Body of pancreas (tissue), 4 donors: Measurements from ENCODE around the gene EXOC3. TPM values are rescaled to one million over a fixed set of nuclear protein-coding genes. Genes with fewer than 3 reads are reported as not detected.
"Not testable (repeated sequence)": the region's sequence is repeated elsewhere in the genome, so short reads cannot be mapped to it uniquely, and the experiment has no call there.

Experiments
- ATAC-seq: fragments of 150-250 bp; one replicate; pipeline ENCODE4 v1.9.1; 2016
- DNase-seq, 4 donors: peaks; one replicate each; pipeline ENCODE4 v3.0.0-alpha.2; 2019
- H3K27ac ChIP-seq, 4 donors: fragments of 200-600 bp; sonication (generic); 1 replicate in 3 of 4; 2 replicates in 1 of 4; pipeline versions ENCODE4 v1.5.1 to v1.6.1; 2016 to 2019; ENCODE audit warnings: mild to moderate bottlenecking in 1 of 4, mixed read lengths in 1 of 4, moderate library complexity in 1 of 4
- H3K27me3 ChIP-seq, 2 donors: fragments of 200-600 bp; sonication (generic); one replicate each; pipeline ENCODE4 v1.6.0; 2016; ENCODE audit warnings: mild to moderate bottlenecking in 1 of 2
- H3K36me3 ChIP-seq, 2 donors: fragments of 200-600 bp; sonication (generic); replicated peaks in 1 of 2; 2 replicates each; pipeline ENCODE4 v1.5.1; 2016; ENCODE audit warnings: low read depth in 2 of 2; ENCODE audit not compliant: insufficient read depth in 1 of 2
- H3K4me1 ChIP-seq: fragments of 200-600 bp; sonication (generic); one replicate; pipeline ENCODE4 v1.6.0; 2016
- H3K4me3 ChIP-seq, 2 donors: fragments of 200-600 bp; sonication (generic); 1 replicate in 1 of 2; 2 replicates in 1 of 2; pipeline ENCODE4 v1.5.1; 2016 to 2019
- H3K9me3 ChIP-seq, 3 donors: fragments of 200-600 bp; sonication (generic); 1 replicate in 2 of 3; 2 replicates in 1 of 3; pipeline ENCODE4 v1.5.1; 2016
- POLR2A ChIP-seq, 3 donors: fragments of 450-650 bp; IDR thresholded peaks; one replicate each; pipeline ENCODE4 v1.6.1; 2016; ENCODE audit warnings: antibody characterized with exemption in 3 of 3, mild to moderate bottlenecking in 2 of 3
- WGBS, 2 donors: methylation state at CpG; one replicate each; pipeline ENCODE4 v1.1.5; 2017; 5-methylcytosine and 5-hydroxymethylcytosine counted together
- intact Hi-C: fragments of 100-400 bp; cut with DNase I; formaldehyde crosslinking; loops from one replicate; pipeline ENCODE4 v1.15.1; 2023
- total RNA-seq, 2 donors: library from RNA; depleted of rRNA; stranded (reverse); fragments of >200 nt; gene quantifications; one replicate each; pipeline ENCODE4 v1.1.0, GENCODE V29; 2016
- TF ChIP-seq, protein P1 (sequence below), 7 experiments: fragments of 450-650 bp in 4 of 7; fragments of 200-600 bp in 3 of 7; sonication (generic) in 3 of 7; IDR thresholded peaks; one replicate each; pipeline ENCODE4 v1.5.1; 2016 to 2019; ENCODE audit warnings: antibody characterized with exemption in 7 of 7

EXOC3 gene
- total RNA-seq, 2 donors from 2014 or later, result 32.2 to 79.1 TPM

DNA sequence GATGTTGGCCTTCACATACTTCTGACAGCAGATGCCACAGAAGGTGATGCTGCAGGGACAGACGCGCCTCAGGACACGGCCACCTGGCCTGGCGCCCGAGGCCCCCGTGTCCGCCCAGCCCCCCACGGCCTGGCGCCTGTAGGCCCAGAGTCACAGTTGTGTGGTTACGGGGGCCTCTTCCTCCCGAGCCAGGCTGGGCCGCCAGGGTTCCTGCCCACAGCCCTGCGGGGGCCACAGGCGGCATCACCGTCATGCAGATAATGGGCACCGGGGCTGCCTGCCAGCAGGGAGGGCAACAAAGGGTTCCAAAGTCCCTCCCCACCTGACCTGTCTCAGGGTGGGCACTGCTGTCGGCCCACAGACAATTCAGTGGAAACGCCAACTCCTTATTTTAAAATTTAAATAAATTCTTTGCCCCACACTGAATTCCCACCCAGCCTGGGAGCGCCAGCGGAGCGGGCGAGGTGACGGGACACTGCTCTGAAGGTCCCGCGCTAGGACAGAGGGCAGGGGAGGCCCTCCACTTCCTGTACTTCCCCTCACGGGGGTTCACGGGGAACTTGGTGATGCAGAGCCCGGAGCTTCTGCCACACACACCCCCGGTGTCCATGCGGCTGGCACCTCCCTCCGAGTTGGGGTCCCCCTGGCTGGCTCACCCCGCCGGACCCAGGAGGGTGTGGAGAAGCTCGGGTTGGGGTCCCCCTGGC lies 40.6 kb downstream of the EXOC3 start:
- no peaks in the 10 kb centered on the region for H3K36me3 ChIP-seq
- DNase-seq (no peak), ATAC-seq (no peak)
- H3K9me3 ChIP-seq, result no peaks in the 10 kb centered on the region
- WGBS, 2 donors, result 59 to 61% methylated on average over 15 to 31 of the region's 34 CpGs
- intact Hi-C loops, result no loop called here
- no peaks in the 10 kb centered on the region for H3K4me1 ChIP-seq
- H3K27ac ChIP-seq, result no peak overlapping the region
- no peak overlapping the region for H3K4me3 ChIP-seq
- TF ChIP-seq, protein P1, sequence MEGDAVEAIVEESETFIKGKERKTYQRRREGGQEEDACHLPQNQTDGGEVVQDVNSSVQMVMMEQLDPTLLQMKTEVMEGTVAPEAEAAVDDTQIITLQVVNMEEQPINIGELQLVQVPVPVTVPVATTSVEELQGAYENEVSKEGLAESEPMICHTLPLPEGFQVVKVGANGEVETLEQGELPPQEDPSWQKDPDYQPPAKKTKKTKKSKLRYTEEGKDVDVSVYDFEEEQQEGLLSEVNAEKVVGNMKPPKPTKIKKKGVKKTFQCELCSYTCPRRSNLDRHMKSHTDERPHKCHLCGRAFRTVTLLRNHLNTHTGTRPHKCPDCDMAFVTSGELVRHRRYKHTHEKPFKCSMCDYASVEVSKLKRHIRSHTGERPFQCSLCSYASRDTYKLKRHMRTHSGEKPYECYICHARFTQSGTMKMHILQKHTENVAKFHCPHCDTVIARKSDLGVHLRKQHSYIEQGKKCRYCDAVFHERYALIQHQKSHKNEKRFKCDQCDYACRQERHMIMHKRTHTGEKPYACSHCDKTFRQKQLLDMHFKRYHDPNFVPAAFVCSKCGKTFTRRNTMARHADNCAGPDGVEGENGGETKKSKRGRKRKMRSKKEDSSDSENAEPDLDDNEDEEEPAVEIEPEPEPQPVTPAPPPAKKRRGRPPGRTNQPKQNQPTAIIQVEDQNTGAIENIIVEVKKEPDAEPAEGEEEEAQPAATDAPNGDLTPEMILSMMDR (IDR thresholded peaks at IDR 0.05), result no peak
- TF ChIP-seq POLR2A (IDR thresholded peaks at IDR 0.05), result no peak
- peaks cover 0 to 20% of the 10 kb centered on the region in 2 donors for H3K27me3 ChIP-seq

DNA sequence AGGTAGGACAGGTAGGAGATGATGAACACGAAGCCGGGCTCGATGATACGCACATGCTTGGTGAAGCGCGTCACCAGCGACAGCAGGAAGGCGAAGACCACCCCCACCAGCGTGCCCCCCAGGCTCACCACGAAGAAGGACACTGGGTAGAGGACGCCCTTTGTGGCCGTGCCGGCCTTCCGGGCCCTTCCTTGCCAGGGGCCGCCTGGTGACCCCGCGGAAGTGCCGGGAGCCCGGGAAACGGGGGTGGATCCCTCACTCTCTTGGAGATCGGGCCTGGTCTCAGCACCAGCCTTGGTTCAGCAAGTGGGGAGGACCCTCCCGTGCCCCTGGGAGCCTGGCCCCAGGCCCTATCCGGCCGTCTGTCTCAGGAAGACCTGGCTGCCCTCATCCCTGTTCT lies 41.6 kb downstream of the EXOC3 start:
- intact Hi-C loops, result no loop called here
- H3K4me3 ChIP-seq, result no peak overlapping the region
- H3K27ac ChIP-seq, result no peak overlapping the region
- 82 to 92% methylated on average over 22 to 24 of the region's 24 CpGs for WGBS, 2 donors
- ATAC-seq (no peak), DNase-seq (no peak)
- no peaks in the 10 kb centered on the region for H3K9me3 ChIP-seq
- H3K4me1 ChIP-seq, result no peaks in the 10 kb centered on the region
- TF ChIP-seq, protein P1 (IDR thresholded peaks at IDR 0.05), result no peak
- TF ChIP-seq POLR2A (IDR thresholded peaks at IDR 0.05), result no peak
- no peaks in the 10 kb centered on the region for H3K36me3 ChIP-seq
- peaks cover 0 to 12% of the 10 kb centered on the region in 2 donors for H3K27me3 ChIP-seq

DNA sequence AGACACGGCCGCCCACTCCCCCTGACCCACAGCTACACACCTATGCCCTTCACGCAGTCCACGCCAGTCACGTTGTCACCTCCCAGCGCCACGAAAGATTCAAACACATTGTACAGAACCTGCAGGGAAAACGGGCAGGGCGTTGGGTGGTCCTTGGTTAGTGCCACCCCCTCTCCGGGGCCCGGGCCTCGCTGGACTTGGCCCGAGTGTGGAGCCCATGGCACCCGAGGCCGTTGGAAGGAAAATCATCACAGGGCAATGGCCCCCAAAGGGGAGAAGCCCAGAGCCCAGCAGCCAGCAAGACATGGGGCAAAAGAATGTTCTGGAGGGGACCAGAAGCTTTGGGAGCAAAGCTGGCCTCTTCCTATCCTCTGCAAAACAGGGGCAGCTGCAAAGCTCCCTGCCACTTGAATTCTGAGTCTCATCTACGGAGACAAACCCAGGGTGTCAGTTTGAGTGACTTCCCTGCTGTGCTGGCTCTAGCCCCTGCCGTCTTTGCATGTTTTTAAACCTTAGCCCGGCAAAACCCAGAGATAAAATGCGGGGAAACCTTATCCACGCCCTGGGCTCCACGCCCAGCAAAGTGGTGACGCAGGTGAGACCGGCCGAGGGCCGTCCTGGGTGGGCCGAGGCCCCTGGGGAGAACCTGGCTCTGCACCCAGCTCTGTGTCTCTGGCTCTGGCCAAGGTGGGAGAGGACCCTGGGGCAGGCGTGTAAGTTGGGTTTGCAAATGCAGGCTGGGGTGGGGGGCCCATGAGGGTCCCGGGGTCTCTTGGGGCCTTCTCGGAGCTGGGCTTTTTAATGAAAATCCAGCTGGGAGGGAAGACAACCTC lies 42.4 kb downstream of the EXOC3 start:
- H3K9me3 ChIP-seq, result no peaks in the 10 kb centered on the region
- 62 to 67% methylated on average over 22 to 29 of the region's 29 CpGs for WGBS, 2 donors
- no peak for DNase-seq
- H3K36me3 ChIP-seq, result no peaks in the 10 kb centered on the region
- no peak overlapping the region for H3K27ac ChIP-seq
- ATAC-seq, result no peak
- intact Hi-C loops, result no loop called here
- peaks cover 0 to 5% of the 10 kb centered on the region in 2 donors for H3K27me3 ChIP-seq
- no peaks in the 10 kb centered on the region for H3K4me1 ChIP-seq
- H3K4me3 ChIP-seq, result no peak overlapping the region
- TF ChIP-seq, protein P1 (IDR thresholded peaks at IDR 0.05), result no peak
- no peak for TF ChIP-seq POLR2A (IDR thresholded peaks at IDR 0.05)

DNA sequence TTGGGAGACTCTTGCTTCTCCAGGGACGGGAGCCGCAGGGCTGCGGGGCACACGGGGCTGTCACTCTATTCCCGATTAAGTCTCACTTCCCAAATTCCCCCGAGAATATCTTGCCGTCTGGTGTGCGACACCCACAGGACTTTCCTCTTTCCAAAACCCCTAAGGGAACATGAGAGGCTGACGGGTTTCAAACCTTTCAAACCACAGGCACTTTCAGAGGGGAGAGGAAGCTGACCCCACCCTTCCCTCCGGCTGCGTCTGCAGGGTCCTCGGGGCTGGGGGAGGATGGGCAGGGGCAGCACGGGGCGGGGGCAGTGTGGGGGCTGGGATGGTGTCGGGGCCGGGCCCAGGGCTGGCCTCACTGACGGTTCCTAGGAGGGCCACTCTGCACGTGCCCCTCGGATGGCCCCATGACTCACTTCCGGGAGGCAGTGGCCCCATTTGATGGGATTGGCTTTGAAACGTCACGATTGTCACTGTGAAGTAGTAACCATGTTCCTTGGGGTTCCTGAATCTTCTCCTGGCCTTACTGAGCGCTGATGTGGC lies 43.0 kb downstream of the EXOC3 start:
- Histone ChIP-seq H3K9me3 (no peaks in the 10 kb centered on the region), H3K4me1 (no peaks in the 10 kb centered on the region), H3K27me3 (peaks cover 0 to 3% of the 10 kb centered on the region in 2 donors), H3K27ac (no peak overlapping the region), H3K36me3 (no peaks in the 10 kb centered on the region), H3K4me3 (no peak overlapping the region)
- intact Hi-C loops, result no loop called here
- TF ChIP-seq POLR2A (IDR thresholded peaks at IDR 0.05), result no peak
- TF ChIP-seq, protein P1 (IDR thresholded peaks at IDR 0.05), result no peak
- 35 to 39% methylated on average over 7 to 23 of the region's 23 CpGs for WGBS, 2 donors
- ATAC-seq (no peak), DNase-seq (no peak)

DNA sequence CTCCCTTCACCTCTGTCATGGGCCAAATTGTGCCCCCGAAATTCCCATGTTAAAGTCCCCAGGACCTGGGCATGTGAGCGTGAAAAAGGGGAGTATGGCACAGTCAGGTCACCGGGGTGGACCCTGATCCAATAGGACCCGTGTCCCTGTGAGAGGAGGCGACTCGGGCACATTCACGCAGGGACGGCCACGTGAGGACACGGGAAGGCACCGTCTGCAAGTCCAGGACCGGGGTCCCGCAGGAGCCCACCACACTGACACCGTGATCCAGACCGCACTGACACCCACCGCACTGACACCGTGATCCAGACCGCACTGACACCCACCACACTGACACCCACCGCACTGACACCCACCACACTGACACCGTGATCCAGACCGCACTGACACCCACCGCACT lies 43.6 kb downstream of the EXOC3 start:
- 82 to 91% methylated on average over 4 to 22 of the region's 22 CpGs for WGBS, 2 donors
- ATAC-seq, H3K9me3 ChIP-seq, H3K4me3 ChIP-seq, H3K4me1 ChIP-seq, intact Hi-C loops, H3K27ac ChIP-seq, DNase-seq, H3K27me3 ChIP-seq, H3K36me3 ChIP-seq: not testable (repeated sequence)
